Panc1 (cell line): ENCODE results near the gene BANF2. TPM values are rescaled to one million over a fixed set of nuclear protein-coding genes. Genes with fewer than 3 reads are reported as not detected.

Source experiments
- ATAC-seq: fragments of 200-7000 bp; cut with Tn5 transposase; 2 replicates; pipeline ENCODE4 v1.9.1; 2020; ENCODE audit warnings: mild to moderate bottlenecking, moderate library complexity
- BruUV-seq: library from RNA; stranded (reverse); fragments of 400-500 nt; replicated peaks from 2 replicates; lab custom pipeline; 2021; lab: Mats Ljungman, UMichigan
- CTCF ChIA-PET: fragments of 300-600 bp; sonication (Branson Sonifier 250); formaldehyde crosslinking; loops from one replicate; lab custom pipeline; 2022; ENCODE audit warnings: antibody characterized with exemption; lab: Charles Lee
- POLR2A ChIA-PET: fragments of 300-600 bp; sonication (Branson Sonifier 250); formaldehyde crosslinking; loops from one replicate; lab custom pipeline; 2022; ENCODE audit warnings: antibody characterized with exemption; lab: Charles Lee
- DNase-seq: peaks from one replicate; pipeline ENCODE4 v3.0.0-alpha.2; 2010; ENCODE audit warnings: low read depth, low spot score
- H3K27ac ChIP-seq: 2 replicates; pipeline ENCODE4 v1.5.1; 2011; ENCODE audit warnings: mild to moderate bottlenecking, low read length, inconsistent platforms
- H3K27me3 ChIP-seq: fragments of 200-500 bp; sonication (Bioruptor generic); 2 replicates; pipeline ENCODE4 v1.6.0; 2014; ENCODE audit warnings: low read length, inconsistent platforms; ENCODE audit not compliant: control insufficient read depth, insufficient read depth
- H3K36me3 ChIP-seq: fragments of 200-500 bp; sonication (Bioruptor generic); 2 replicates; pipeline ENCODE4 v1.5.1; 2014; ENCODE audit warnings: inconsistent platforms, mild to moderate bottlenecking, low read length, moderate library complexity; ENCODE audit not compliant: control insufficient read depth, insufficient read depth
- H3K4me1 ChIP-seq: 2 replicates; pipeline ENCODE4 v1.5.1; 2011; ENCODE audit warnings: inconsistent platforms, mild to moderate bottlenecking, low read length, moderate library complexity; ENCODE audit not compliant: control insufficient read depth, insufficient read depth
- H3K4me3 ChIP-seq, 2 experiments: 2 replicates each; pipeline ENCODE4 v1.5.1; 2011 to 2012; ENCODE audit warnings: low read depth in 2 of 2, low read length in 2 of 2, mild to moderate bottlenecking in 2 of 2, inconsistent platforms in 1 of 2, moderate library complexity in 1 of 2
- H3K9me3 ChIP-seq: fragments of 200-500 bp; sonication (Bioruptor generic); 2 replicates; pipeline ENCODE4 v1.5.1; 2014; ENCODE audit warnings: low read depth, mild to moderate bottlenecking, inconsistent platforms, low read length, moderate library complexity; ENCODE audit not compliant: control insufficient read depth, insufficient read depth
- CTCF ChIP-seq: fragments of 450-650 bp; IDR thresholded peaks from 2 replicates; pipeline ENCODE4 v1.5.1; 2017; ENCODE audit warnings: mild to moderate bottlenecking
- POLR2AphosphoS5 ChIP-seq: IDR thresholded peaks from 2 replicates; pipeline ENCODE4 v1.6.1; 2012; ENCODE audit warnings: mild to moderate bottlenecking, low read depth, low read length, moderate library complexity
- SIN3A ChIP-seq: IDR thresholded peaks from 2 replicates; pipeline ENCODE4 v1.6.1; 2012; ENCODE audit warnings: low read depth, mild to moderate bottlenecking, low read length, moderate library complexity, borderline replicate concordance; ENCODE audit not compliant: insufficient read depth
- TCF7L2 ChIP-seq: IDR thresholded peaks from 2 replicates; pipeline ENCODE4 v1.6.1; 2011; ENCODE audit warnings: mild to moderate bottlenecking, low read depth, low read length, inconsistent platforms
- in situ Hi-C: cut with HindIII; loops from 2 replicates; pipeline ENCODE4 v1.10.0; 2016; ENCODE audit warnings: low sequenced_read_pairs, low pct_unique_long_range_greater_than_20kb
- intact Hi-C: fragments of 100-400 bp; cut with micrococcal nuclease; formaldehyde crosslinking; loops from one replicate; pipeline ENCODE4 v1.10.0; 2022; ENCODE audit not compliant: unreplicated experiment
- total RNA-seq: library from RNA; stranded (reverse); gene quantifications from one replicate; pipeline ENCODE4 v1.2.1, GENCODE V29; 2021; ENCODE audit not compliant: unreplicated experiment
- TF ChIP-seq, protein P1 (sequence below), 2 experiments: IDR thresholded peaks; 2 replicates each; pipeline ENCODE4 v1.6.1; 2011 to 2012; ENCODE audit warnings: low read depth in 2 of 2, control low read depth in 1 of 2, low read length in 1 of 2, mild to moderate bottlenecking in 1 of 2, moderate library complexity in 1 of 2; ENCODE audit not compliant: insufficient read depth in 1 of 2

BANF2 gene
- total RNA-seq, 1 experiment from 2014 or later, result not detected

GRCh38 chr20:17722493-17723300 lies 22.9 kb downstream of the BANF2 start:
- no peak overlapping the region for H3K4me3 ChIP-seq
- H3K27ac ChIP-seq, result no peak overlapping the region
- intact Hi-C loops, result no loop called here
- no peaks in the 10 kb centered on the region for H3K9me3 ChIP-seq
- in situ Hi-C loops, result no loop called here
- ChIA-PET POLR2A (interaction anchor here (0.6 kb wide), 1 partner anchor 272 kb away, joined by 6 read pairs; no protein-coding TSS in a partner anchor), CTCF (interaction anchor here (0.6 kb wide), 1 partner anchor 62 kb away, joined by 3 read pairs; no protein-coding TSS in a partner anchor)
- no peaks in the 10 kb centered on the region for H3K36me3 ChIP-seq
- DNase-seq (no peak), ATAC-seq (no peak)
- no peaks in the 10 kb centered on the region for H3K4me1 ChIP-seq
- TF ChIP-seq POLR2AphosphoS5 (no peak), SIN3A (no peak), CTCF (no peak), TCF7L2 (no peak)
- TF ChIP-seq, protein P1, sequence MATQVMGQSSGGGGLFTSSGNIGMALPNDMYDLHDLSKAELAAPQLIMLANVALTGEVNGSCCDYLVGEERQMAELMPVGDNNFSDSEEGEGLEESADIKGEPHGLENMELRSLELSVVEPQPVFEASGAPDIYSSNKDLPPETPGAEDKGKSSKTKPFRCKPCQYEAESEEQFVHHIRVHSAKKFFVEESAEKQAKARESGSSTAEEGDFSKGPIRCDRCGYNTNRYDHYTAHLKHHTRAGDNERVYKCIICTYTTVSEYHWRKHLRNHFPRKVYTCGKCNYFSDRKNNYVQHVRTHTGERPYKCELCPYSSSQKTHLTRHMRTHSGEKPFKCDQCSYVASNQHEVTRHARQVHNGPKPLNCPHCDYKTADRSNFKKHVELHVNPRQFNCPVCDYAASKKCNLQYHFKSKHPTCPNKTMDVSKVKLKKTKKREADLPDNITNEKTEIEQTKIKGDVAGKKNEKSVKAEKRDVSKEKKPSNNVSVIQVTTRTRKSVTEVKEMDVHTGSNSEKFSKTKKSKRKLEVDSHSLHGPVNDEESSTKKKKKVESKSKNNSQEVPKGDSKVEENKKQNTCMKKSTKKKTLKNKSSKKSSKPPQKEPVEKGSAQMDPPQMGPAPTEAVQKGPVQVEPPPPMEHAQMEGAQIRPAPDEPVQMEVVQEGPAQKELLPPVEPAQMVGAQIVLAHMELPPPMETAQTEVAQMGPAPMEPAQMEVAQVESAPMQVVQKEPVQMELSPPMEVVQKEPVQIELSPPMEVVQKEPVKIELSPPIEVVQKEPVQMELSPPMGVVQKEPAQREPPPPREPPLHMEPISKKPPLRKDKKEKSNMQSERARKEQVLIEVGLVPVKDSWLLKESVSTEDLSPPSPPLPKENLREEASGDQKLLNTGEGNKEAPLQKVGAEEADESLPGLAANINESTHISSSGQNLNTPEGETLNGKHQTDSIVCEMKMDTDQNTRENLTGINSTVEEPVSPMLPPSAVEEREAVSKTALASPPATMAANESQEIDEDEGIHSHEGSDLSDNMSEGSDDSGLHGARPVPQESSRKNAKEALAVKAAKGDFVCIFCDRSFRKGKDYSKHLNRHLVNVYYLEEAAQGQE (IDR thresholded peaks at IDR 0.05; ENCODE audit: insufficient read depth in 1 of 2, low read depth in 2 of 2, low read length in 1 of 2), result no peak
- 0 out of 2 replicates have a peak, but pooled peaks cover 2% of the 10 kb centered on the region for H3K27me3 ChIP-seq
- BruUV-seq, result no TSS peak

DNA sequence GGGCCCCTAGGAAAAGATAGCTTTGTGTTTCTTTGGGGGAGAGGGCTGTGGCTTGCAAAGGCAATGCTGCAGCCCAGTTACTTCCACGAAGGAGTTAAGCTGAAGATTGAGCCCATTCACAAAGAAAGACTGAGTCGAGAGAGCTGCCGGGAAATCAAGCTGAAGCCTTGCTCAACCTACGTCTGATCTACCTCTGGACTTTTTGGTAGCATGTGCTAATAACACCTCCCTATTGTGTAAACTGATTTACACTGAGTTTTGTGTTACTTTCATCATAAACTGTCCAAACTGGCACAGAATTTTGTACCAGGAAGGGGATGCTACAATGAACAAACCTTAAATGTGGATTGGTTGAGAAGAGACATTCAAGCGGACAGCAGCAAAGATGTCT lies 23.5 kb downstream of the BANF2 start:
- intact Hi-C loops, result no loop called here
- H3K36me3 ChIP-seq, result no peaks in the 10 kb centered on the region
- no peak overlapping the region for H3K4me3 ChIP-seq
- no TSS peak for BruUV-seq
- H3K9me3 ChIP-seq, result no peaks in the 10 kb centered on the region
- no peak overlapping the region for H3K27ac ChIP-seq
- in situ Hi-C loops, result no loop called here
- no peaks in the 10 kb centered on the region for H3K4me1 ChIP-seq
- no peak for TF ChIP-seq TCF7L2
- ChIA-PET CTCF (interaction anchor here (0.6 kb wide), 1 partner anchor 62 kb away, joined by 3 read pairs; no protein-coding TSS in a partner anchor), POLR2A (interaction anchor here (0.6 kb wide), 1 partner anchor 272 kb away, joined by 6 read pairs; no protein-coding TSS in a partner anchor)
- DNase-seq (no peak), ATAC-seq (no peak)
- 0 out of 2 replicates have a peak, but pooled peaks cover 2% of the 10 kb centered on the region for H3K27me3 ChIP-seq
